ENCODE results near the gene MBNL2. TPM values are rescaled to one million over a fixed set of nuclear protein-coding genes. Genes with fewer than 3 reads are reported as not detected.

Gene MBNL2
- polyA plus RNA-seq, 1 experiment, result 44.0 TPM

DNA sequence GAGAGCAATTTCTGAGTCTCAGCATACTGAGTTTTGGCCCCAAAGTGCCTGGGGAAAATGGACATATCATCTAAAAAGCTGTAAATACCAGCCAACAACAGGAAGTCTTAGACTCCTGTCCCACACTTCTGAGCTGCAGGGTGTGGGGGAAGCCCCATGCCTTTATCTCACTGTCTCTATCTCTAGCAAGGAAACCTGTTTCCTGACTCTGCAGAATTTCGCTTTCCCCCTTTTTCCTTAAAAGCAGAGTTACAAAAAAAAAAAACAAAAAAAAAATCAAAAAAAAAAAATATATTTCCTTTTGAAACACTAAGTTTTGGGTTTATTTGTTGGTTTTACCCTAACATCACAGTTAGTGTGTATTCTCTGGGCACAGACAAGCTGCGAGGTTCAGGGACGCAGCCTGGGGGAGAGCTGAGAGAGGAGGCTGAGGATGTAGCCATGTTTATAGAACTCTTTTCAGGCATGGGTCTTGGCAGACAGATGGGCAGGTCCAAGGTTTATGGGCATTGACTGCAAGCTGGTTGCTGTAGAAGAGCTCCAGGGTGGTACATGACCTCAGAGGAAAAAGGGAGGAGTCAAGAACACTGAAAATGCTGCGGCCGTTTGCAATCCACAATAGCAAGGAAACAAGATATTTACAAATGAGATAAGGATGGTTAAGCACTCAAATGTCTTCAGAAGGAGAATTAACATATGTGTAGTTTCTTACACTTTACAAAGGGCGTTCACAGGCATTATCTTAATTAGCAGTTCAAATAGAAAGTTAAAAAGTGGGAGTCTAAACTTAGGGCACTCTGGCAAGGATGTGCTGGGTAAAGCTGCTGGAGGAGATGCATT lies 4.9 kb downstream of the MBNL2 start:
- no peaks in the 10 kb centered on the region for H3K9me3 ChIP-seq (ENCODE audit: control insufficient read depth, insufficient read depth, low read length)
- TF ChIP-seq, protein P1, sequence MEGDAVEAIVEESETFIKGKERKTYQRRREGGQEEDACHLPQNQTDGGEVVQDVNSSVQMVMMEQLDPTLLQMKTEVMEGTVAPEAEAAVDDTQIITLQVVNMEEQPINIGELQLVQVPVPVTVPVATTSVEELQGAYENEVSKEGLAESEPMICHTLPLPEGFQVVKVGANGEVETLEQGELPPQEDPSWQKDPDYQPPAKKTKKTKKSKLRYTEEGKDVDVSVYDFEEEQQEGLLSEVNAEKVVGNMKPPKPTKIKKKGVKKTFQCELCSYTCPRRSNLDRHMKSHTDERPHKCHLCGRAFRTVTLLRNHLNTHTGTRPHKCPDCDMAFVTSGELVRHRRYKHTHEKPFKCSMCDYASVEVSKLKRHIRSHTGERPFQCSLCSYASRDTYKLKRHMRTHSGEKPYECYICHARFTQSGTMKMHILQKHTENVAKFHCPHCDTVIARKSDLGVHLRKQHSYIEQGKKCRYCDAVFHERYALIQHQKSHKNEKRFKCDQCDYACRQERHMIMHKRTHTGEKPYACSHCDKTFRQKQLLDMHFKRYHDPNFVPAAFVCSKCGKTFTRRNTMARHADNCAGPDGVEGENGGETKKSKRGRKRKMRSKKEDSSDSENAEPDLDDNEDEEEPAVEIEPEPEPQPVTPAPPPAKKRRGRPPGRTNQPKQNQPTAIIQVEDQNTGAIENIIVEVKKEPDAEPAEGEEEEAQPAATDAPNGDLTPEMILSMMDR (IDR thresholded peaks at IDR 0.05; ENCODE audit: low read depth, low read length), result no peak
- DNase-seq (ENCODE audit: low read depth, low spot score), result no peak
- H3K27me3 ChIP-seq (ENCODE audit: control insufficient read depth, insufficient read depth, low read length), result no peaks in the 10 kb centered on the region
- peak overlapping the region; percentile 33 for H3K4me3 ChIP-seq (ENCODE audit: low read depth, low read length)
- no peak overlapping the region for H3K27ac ChIP-seq (ENCODE audit: low read depth, low read length)
- ChIA-PET POLR2A (interaction anchor here (0.7 to 1.0 kb wide), 2 partner anchors 85 to 131 kb away, joined by 4 read pairs; no protein-coding TSS in a partner anchor), CTCF (interaction anchor here (0.7 to 7.3 kb wide), 5 partner anchors 14 to 260 kb away, joined by 3 to 92 read pairs (median 5); no protein-coding TSS in a partner anchor)

DNA sequence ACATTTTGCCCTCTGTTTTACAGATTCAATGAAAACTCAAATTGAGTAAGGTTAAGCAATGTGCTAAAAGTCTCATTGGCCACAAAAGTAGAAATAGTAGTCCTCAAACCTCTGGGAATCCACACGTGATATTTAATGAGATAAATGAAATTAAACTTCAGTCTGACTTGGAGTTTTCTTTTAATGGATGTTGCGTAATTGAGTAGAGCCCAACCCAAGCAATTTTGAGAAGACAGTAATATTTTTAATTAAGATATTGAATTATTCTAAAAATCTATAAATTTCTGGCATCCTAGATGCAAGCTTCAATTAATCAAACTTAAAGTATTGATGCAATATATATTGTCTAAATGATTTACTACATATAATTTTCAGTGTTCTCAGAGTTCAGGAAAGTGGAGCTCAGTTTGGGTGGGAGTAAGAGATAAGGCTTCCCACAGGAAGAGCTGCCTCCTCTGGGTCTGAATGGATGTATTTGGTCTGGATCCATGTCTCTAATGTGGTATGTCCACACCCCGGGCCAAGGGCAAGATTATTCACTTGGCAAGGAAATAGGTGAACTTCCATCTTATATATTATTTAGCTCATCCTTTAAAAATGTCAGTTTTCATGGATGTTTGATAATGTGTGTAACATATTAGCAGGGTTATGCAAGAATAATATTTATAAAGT lies 6.9 kb downstream of the MBNL2 start:
- ChIA-PET CTCF (interaction anchor here (1.0 to 7.3 kb wide), 3 partner anchors 16 to 131 kb away, joined by 3 to 40 read pairs (median 4); no protein-coding TSS in a partner anchor), POLR2A (no interaction called here)
- no peak for DNase-seq (ENCODE audit: low read depth, low spot score)
- Histone ChIP-seq H3K9me3 (ENCODE audit: control insufficient read depth, insufficient read depth, low read length) (no peaks in the 10 kb centered on the region), H3K27ac (ENCODE audit: low read depth, low read length) (no peak overlapping the region), H3K4me3 (ENCODE audit: low read depth, low read length) (no peak overlapping the region), H3K27me3 (ENCODE audit: control insufficient read depth, insufficient read depth, low read length) (no peaks in the 10 kb centered on the region)
- TF ChIP-seq, protein P1 (IDR thresholded peaks at IDR 0.05; ENCODE audit: low read depth, low read length), result no peak

DNA sequence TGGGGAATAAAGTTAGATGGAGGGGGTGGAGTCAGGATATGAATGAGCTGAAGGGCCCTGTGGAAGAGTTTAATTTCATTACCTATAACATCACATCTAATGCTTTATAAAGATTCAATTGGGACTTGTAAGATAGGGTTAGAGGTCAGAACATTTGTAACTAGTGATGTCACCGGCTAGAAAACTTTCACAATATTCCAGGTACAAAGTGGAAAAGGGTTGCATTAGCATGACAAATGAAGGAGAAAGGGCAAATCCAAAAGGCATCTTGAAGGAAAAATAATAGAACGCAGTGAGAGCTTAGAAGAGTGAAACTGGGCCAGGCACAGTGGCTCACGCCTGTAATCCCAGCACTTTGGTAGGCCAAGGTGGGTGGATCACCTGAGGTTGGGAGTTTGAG lies 7.6 kb downstream of the MBNL2 start:
- ChIA-PET POLR2A (no interaction called here), CTCF (interaction anchor here (0.7 kb wide), 1 partner anchor 120 kb away, joined by 3 read pairs; no protein-coding TSS in a partner anchor)
- H3K27ac ChIP-seq (ENCODE audit: low read depth, low read length), result no peak overlapping the region
- H3K4me3 ChIP-seq (ENCODE audit: low read depth, low read length), result no peak overlapping the region
- H3K27me3 ChIP-seq (ENCODE audit: control insufficient read depth, insufficient read depth, low read length), result no peaks in the 10 kb centered on the region
- no peak for DNase-seq (ENCODE audit: low read depth, low spot score)
- H3K9me3 ChIP-seq (ENCODE audit: control insufficient read depth, insufficient read depth, low read length), result no peaks in the 10 kb centered on the region
- TF ChIP-seq, protein P1 (IDR thresholded peaks at IDR 0.05; ENCODE audit: low read depth, low read length), result no peak

DNA sequence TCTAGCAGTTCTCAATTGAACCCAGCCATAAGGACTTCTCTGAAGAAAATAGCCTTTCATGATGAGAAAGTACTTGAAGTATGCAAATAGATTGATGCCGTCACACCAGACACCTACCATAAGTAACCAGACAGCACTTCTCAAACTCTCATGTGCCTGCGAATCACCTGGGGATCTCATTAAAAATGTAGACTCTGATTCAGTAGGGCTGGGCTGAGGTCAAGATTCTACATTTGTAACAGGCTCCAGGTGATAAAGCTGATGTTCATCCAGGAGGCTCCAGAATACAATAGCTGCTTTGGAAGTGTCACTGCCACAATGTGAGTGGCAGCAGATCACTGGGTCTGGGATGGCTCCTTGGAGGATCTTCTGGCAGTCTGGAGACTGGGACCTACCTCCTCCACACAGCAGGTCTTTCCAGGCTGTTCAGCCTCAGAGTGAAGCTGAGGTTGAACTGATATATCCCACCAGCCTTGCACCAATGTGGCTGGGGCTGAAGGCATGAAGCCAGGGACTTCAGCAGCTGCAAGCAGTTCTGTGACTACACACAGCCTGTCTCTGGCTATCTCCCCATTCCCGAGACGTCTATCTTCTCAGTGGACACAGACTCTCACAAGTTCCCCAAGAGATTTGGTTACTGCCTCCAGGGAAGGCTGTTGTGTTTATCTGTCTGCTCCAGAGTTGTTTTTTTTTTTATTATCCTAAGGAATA lies 9.1 kb downstream of the MBNL2 start:
- Histone ChIP-seq H3K9me3 (ENCODE audit: control insufficient read depth, insufficient read depth, low read length) (no peaks in the 10 kb centered on the region), H3K27ac (ENCODE audit: low read depth, low read length) (peak overlapping the region; percentile 63), H3K4me3 (ENCODE audit: low read depth, low read length) (no peak overlapping the region), H3K27me3 (ENCODE audit: control insufficient read depth, insufficient read depth, low read length) (no peaks in the 10 kb centered on the region)
- POLR2A ChIA-PET, result interaction anchor here (1.0 to 1.5 kb wide), 3 partner anchors 9 to 37 kb away, joined by 3 to 4 read pairs (median 3); partner anchors contain the start of gene MBNL2
- DNase-seq (ENCODE audit: low read depth, low spot score), result no peak
- CTCF ChIA-PET, result interaction anchor here (0.9 to 1.6 kb wide), 5 partner anchors 37 to 129 kb away, joined by 3 to 6 read pairs (median 4); no protein-coding TSS in a partner anchor
- TF ChIP-seq, protein P1 (IDR thresholded peaks at IDR 0.05; ENCODE audit: low read depth, low read length), result no peak
